T-cell (primary cell): ENCODE results near the gene INSC. TPM values are rescaled to one million over a fixed set of nuclear protein-coding genes. Genes with fewer than 3 reads are reported as not detected.

Experiments used
- ATAC-seq, 4 experiments: fragments of 200-7000 bp in 3 of 4; fragments of 150-1000 bp in 1 of 4; cut with Tn5 transposase; replicated peaks in 1 of 4; 1 replicate in 3 of 4; 2 replicates in 1 of 4; pipeline ENCODE4 v1.10.0; 2021; ENCODE audit warnings: moderate library complexity in 3 of 4, mild to moderate bottlenecking in 2 of 4, moderate number of reproducible peaks in 1 of 4
- CTCF ChIA-PET, 2 donors: fragments of 300-600 bp; sonication (Branson Sonifier 250); formaldehyde crosslinking; loops; one replicate each; lab custom pipeline; 2022; ENCODE audit warnings: antibody characterized with exemption in 2 of 2; lab: Charles Lee
- POLR2A ChIA-PET, 2 donors: fragments of 300-600 bp; sonication (Branson Sonifier 250); formaldehyde crosslinking; loops; one replicate each; lab custom pipeline; 2022; ENCODE audit warnings: antibody characterized with exemption in 2 of 2; lab: Charles Lee
- DNase-seq, 35 experiments: peaks; one replicate each; pipeline versions ENCODE4 v3.0.0 to v3.0.0-alpha.2; 2013 to 2023
- H3K27ac ChIP-seq: one replicate; pipeline ENCODE4 v1.5.1; 2013; ENCODE audit warnings: low read length
- H3K27me3 ChIP-seq, 2 experiments: replicated peaks in 1 of 2; 1 replicate in 1 of 2; 2 replicates in 1 of 2; pipeline versions ENCODE4 v1.6.1 to v1.7.0; 2013; ENCODE audit warnings: low read length in 1 of 2, mixed read lengths in 1 of 2; ENCODE audit not compliant: control insufficient read depth in 2 of 2, insufficient read depth in 2 of 2; ENCODE audit errors: extremely low read depth in 1 of 2
- H3K36me3 ChIP-seq, 2 donors: 1 replicate in 1 of 2; 2 replicates in 1 of 2; pipeline versions ENCODE4 v1.6.1 to v1.7.0; 2013; ENCODE audit warnings: low read length in 1 of 2; ENCODE audit not compliant: control insufficient read depth in 2 of 2, insufficient read depth in 1 of 2; ENCODE audit errors: extremely low read depth in 1 of 2
- H3K4me1 ChIP-seq, 2 experiments: 1 replicate in 1 of 2; 2 replicates in 1 of 2; pipeline versions ENCODE4 v1.6.1 to v1.7.0; 2013; ENCODE audit warnings: low read length in 2 of 2, mixed read lengths in 1 of 2; ENCODE audit not compliant: insufficient read depth in 2 of 2, control insufficient read depth in 1 of 2; ENCODE audit errors: extremely low read depth in 1 of 2
- H3K4me3 ChIP-seq, 2 donors: 1 replicate in 1 of 2; 2 replicates in 1 of 2; pipeline versions ENCODE4 v1.5.1 to v1.7.0; 2013; ENCODE audit warnings: mild to moderate bottlenecking in 2 of 2, low read length in 1 of 2, moderate library complexity in 1 of 2; ENCODE audit not compliant: control insufficient read depth in 1 of 2; ENCODE audit errors: extremely low read depth in 1 of 2
- H3K9me3 ChIP-seq: 2 replicates; pipeline ENCODE4 v1.7.0; 2013
- H3K27ac Mint-ChIP-seq, 2 donors: one replicate each; pipeline ENCODE4 v1.8.0; 2020 to 2021; ENCODE audit warnings: mild to moderate bottlenecking in 2 of 2, mixed read lengths in 2 of 2
- H3K27me3 Mint-ChIP-seq, 2 donors: one replicate each; pipeline ENCODE4 v1.8.0; 2021 to 2022; ENCODE audit warnings: mixed read lengths in 2 of 2
- H3K36me3 Mint-ChIP-seq: one replicate; pipeline ENCODE4 v1.8.0; 2021; ENCODE audit warnings: mixed read lengths
- H3K4me1 Mint-ChIP-seq, 3 donors: one replicate each; pipeline ENCODE4 v1.8.0; 2020 to 2022; ENCODE audit warnings: mixed read lengths in 3 of 3, mild to moderate bottlenecking in 1 of 3
- H3K4me3 Mint-ChIP-seq, 3 donors: one replicate each; pipeline ENCODE4 v1.8.0; 2020 to 2022; ENCODE audit warnings: mild to moderate bottlenecking in 3 of 3, mixed read lengths in 3 of 3, moderate library complexity in 3 of 3
- H3K9me3 Mint-ChIP-seq, 3 donors: one replicate each; pipeline ENCODE4 v1.8.0; 2020 to 2022; ENCODE audit warnings: mixed read lengths in 3 of 3
- WGBS: methylation state at CpG from one replicate; pipeline ENCODE4 v1.1.5; 2013; ENCODE audit warnings: missing lambda C conversion rate; ENCODE audit not compliant: insufficient coverage; 5-methylcytosine and 5-hydroxymethylcytosine counted together
- total RNA-seq, 35 experiments: library from RNA in 6 of 35; stranded (reverse) in 6 of 35; fragments of 120-200 nt in 1 of 35; gene quantifications; one replicate each; pipeline versions ENCODE4 v1.2.1 to v1.2.4 and lab custom pipeline; 2013 to 2026

INSC gene
- total RNA-seq, 5 donors from 2014 or later (not counting 1 experiment from before 2014, with no cell fraction given): 0.44 to 0.53 TPM; not detected in 3

GRCh38 chr11:15139958-15140659 is 25.4 kb downstream of the INSC start:
- peaks cover 2 to 7% of the 10 kb centered on the region in 2 donors for H3K27me3 Mint-ChIP-seq
- H3K27ac Mint-ChIP-seq: no peak overlapping the region
- ATAC-seq (no peak), DNase-seq (no peak)
- no peak overlapping the region for H3K4me3 Mint-ChIP-seq
- POLR2A ChIA-PET: no interaction called here
- H3K9me3 ChIP-seq: no peaks in the 10 kb centered on the region
- H3K4me1 ChIP-seq: no peaks in the 10 kb centered on the region
- CTCF ChIA-PET: interaction anchor here in 1 of 2 donors (1.3 kb wide), 1 partner anchor 39 kb away, joined by 5 read pairs; no protein-coding TSS in a partner anchor
- WGBS: 56% methylated on average over 1 of the region's 4 CpGs
- H3K4me3 ChIP-seq: no peak overlapping the region
- no peak overlapping the region for H3K27ac ChIP-seq
- H3K36me3 ChIP-seq: no peaks in the 10 kb centered on the region
- H3K4me1 Mint-ChIP-seq: no peaks in the 10 kb centered on the region
- peaks cover 0 to 6% of the 10 kb centered on the region in 2 experiments for H3K27me3 ChIP-seq
- no peaks in the 10 kb centered on the region for H3K36me3 Mint-ChIP-seq
- no peaks in the 10 kb centered on the region for H3K9me3 Mint-ChIP-seq

- no peaks in the 10 kb centered on the region for H3K9me3 Mint-ChIP-seq
- POLR2A ChIA-PET: no interaction called here
- no peak overlapping the region for H3K4me3 Mint-ChIP-seq
- H3K36me3 Mint-ChIP-seq: no peaks in the 10 kb centered on the region
- peaks cover 0 to 3% of the 10 kb centered on the region in 2 donors for H3K27me3 Mint-ChIP-seq
- Histone ChIP-seq H3K4me3 (no peak overlapping the region), H3K36me3 (no peaks in the 10 kb centered on the region), H3K27ac (no peak overlapping the region), H3K4me1 (no peaks in the 10 kb centered on the region), H3K9me3 (no peaks in the 10 kb centered on the region), H3K27me3 (peaks cover 0 to 6% of the 10 kb centered on the region in 2 experiments)
- no peak overlapping the region for H3K27ac Mint-ChIP-seq
- no peak for ATAC-seq
- no peaks in the 10 kb centered on the region for H3K4me1 Mint-ChIP-seq
- CTCF ChIA-PET: no interaction called here
- DNase-seq: no peak
- WGBS: 80% methylated on average over 2 of the region's 3 CpGs
Measured at GRCh38 chr11:15141381-15141780, 26.7 kb downstream of the INSC start.

- Mint-ChIP-seq H3K27ac (no peak overlapping the region), H3K36me3 (no peaks in the 10 kb centered on the region), H3K4me3 (no peak overlapping the region), H3K27me3 (peaks cover 0 to 3% of the 10 kb centered on the region in 2 donors), H3K4me1 (no peaks in the 10 kb centered on the region), H3K9me3 (no peaks in the 10 kb centered on the region)
- POLR2A ChIA-PET: no interaction called here
- Histone ChIP-seq H3K9me3 (no peaks in the 10 kb centered on the region), H3K4me3 (no peak overlapping the region), H3K27ac (no peak overlapping the region), H3K4me1 (no peaks in the 10 kb centered on the region), H3K27me3 (peaks cover 0 to 6% of the 10 kb centered on the region in 2 experiments), H3K36me3 (no peaks in the 10 kb centered on the region)
- no peak for DNase-seq
- CTCF ChIA-PET: no interaction called here
- ATAC-seq: no peak
- WGBS: no CpG with 5 or more reads among the region's 7 CpGs
Measured at GRCh38 chr11:15142838-15143237, 28.1 kb downstream of the INSC start.

- ChIA-PET POLR2A (no interaction called here), CTCF (no interaction called here)
- Mint-ChIP-seq H3K27ac (no peak overlapping the region), H3K36me3 (no peaks in the 10 kb centered on the region), H3K9me3 (no peaks in the 10 kb centered on the region), H3K4me3 (no peak overlapping the region), H3K27me3 (peaks cover 0 to 4% of the 10 kb centered on the region in 2 donors), H3K4me1 (no peaks in the 10 kb centered on the region)
- DNase-seq (no peak), ATAC-seq (no peak)
- Histone ChIP-seq H3K4me3 (no peak overlapping the region), H3K9me3 (no peaks in the 10 kb centered on the region), H3K27ac (no peak overlapping the region), H3K36me3 (no peaks in the 10 kb centered on the region), H3K4me1 (no peaks in the 10 kb centered on the region), H3K27me3 (peaks cover 0 to 6% of the 10 kb centered on the region in 2 experiments)
Measured at GRCh38 chr11:15143855-15144254, 29.1 kb downstream of the INSC start.

- ChIA-PET CTCF (no interaction called here), POLR2A (no interaction called here)
- no peaks in the 10 kb centered on the region for H3K9me3 ChIP-seq
- H3K27ac ChIP-seq: no peak overlapping the region
- no peaks in the 10 kb centered on the region for H3K36me3 ChIP-seq
- Mint-ChIP-seq H3K4me1 (no peaks in the 10 kb centered on the region), H3K9me3 (no peaks in the 10 kb centered on the region), H3K27me3 (peaks cover 0 to 4% of the 10 kb centered on the region in 2 donors), H3K27ac (no peak overlapping the region), H3K36me3 (no peaks in the 10 kb centered on the region), H3K4me3 (no peak overlapping the region)
- H3K4me1 ChIP-seq: no peaks in the 10 kb centered on the region
- 100% methylated on average over 1 of the region's 1 CpG for WGBS
- no peak for ATAC-seq
- DNase-seq: no peak
- H3K4me3 ChIP-seq: no peak overlapping the region
- H3K27me3 ChIP-seq: peaks cover 0 to 6% of the 10 kb centered on the region in 2 experiments
Measured at GRCh38 chr11:15144347-15144746, 29.6 kb downstream of the INSC start.

- no peak overlapping the region for H3K4me3 Mint-ChIP-seq
- CTCF ChIA-PET: no interaction called here
- H3K36me3 Mint-ChIP-seq: no peaks in the 10 kb centered on the region
- peaks cover 0 to under 1% (median under 1%) of the 10 kb centered on the region in 3 donors for H3K4me1 Mint-ChIP-seq
- POLR2A ChIA-PET: no interaction called here
- Histone ChIP-seq H3K27ac (no peak overlapping the region), H3K36me3 (no peaks in the 10 kb centered on the region), H3K9me3 (no peaks in the 10 kb centered on the region), H3K4me3 (no peak overlapping the region), H3K4me1 (no peaks in the 10 kb centered on the region), H3K27me3 (peaks cover 0 to 2% of the 10 kb centered on the region in 2 experiments)
- peaks cover 0 to 4% of the 10 kb centered on the region in 2 donors for H3K27me3 Mint-ChIP-seq
- DNase-seq (no peak), ATAC-seq (no peak)
- no peaks in the 10 kb centered on the region for H3K9me3 Mint-ChIP-seq
- WGBS: 63% methylated on average over 2 of the region's 2 CpGs
- H3K27ac Mint-ChIP-seq: no peak overlapping the region
Measured at GRCh38 chr11:15145151-15145550, 30.4 kb downstream of the INSC start.
